ENCODE results near the gene GAL3ST2. TPM values are rescaled to one million over a fixed set of nuclear protein-coding genes. Genes with fewer than 3 reads are reported as not detected.

GAL3ST2 gene
- total RNA-seq, 2 experiments from 2014 or later = 1.5 to 1.9 TPM

GRCh38 chr2:241760301-241760771 lies 16.3 kb upstream of the GAL3ST2 start:
- Histone ChIP-seq H3K4me1 (ENCODE audit: insufficient read depth, low read length) (peaks cover 70% of the 10 kb centered on the region), H3K4me3 (ENCODE audit: low read length) (no peak overlapping the region), H3K9me3 (ENCODE audit: control insufficient read depth in 1 of 2, insufficient read depth in 1 of 2, low read length in 2 of 2) (peaks cover 0 to 9% of the 10 kb centered on the region in 2 experiments), H3K27me3 (ENCODE audit: control insufficient read depth in 1 of 2, insufficient read depth in 2 of 2, low read length in 2 of 2) (no peaks in the 10 kb centered on the region), H3K36me3 (ENCODE audit: insufficient read depth, low read length) (peaks cover 20% of the 10 kb centered on the region), H3K27ac (ENCODE audit: low read depth in 1 of 2, low read length in 2 of 2) (no peak overlapping the region)
- DNase-seq (peak in 2 of 14 experiments; percentile 3 to 30), ATAC-seq (ENCODE audit: poor library complexity) (no peak)
- TF ChIP-seq CTCF (IDR thresholded peaks at IDR 0.05) = no peak
- H3K4me3 Mint-ChIP-seq = no peak overlapping the region
- peaks cover 13% of the 10 kb centered on the region for H3K4me1 Mint-ChIP-seq (ENCODE audit: low read depth)
- H3K36me3 Mint-ChIP-seq (ENCODE audit: low read depth) = peaks cover 44% of the 10 kb centered on the region
- ChIA-PET POLR2A (no interaction called here), CTCF (no interaction called here)
- no peaks in the 10 kb centered on the region for H3K27me3 Mint-ChIP-seq
- peaks cover 3% of the 10 kb centered on the region for H3K9me3 Mint-ChIP-seq
- intact Hi-C loops (cut with DNase I, micrococcal nuclease) = no loop called here
- H3K27ac Mint-ChIP-seq = no peak overlapping the region

DNA sequence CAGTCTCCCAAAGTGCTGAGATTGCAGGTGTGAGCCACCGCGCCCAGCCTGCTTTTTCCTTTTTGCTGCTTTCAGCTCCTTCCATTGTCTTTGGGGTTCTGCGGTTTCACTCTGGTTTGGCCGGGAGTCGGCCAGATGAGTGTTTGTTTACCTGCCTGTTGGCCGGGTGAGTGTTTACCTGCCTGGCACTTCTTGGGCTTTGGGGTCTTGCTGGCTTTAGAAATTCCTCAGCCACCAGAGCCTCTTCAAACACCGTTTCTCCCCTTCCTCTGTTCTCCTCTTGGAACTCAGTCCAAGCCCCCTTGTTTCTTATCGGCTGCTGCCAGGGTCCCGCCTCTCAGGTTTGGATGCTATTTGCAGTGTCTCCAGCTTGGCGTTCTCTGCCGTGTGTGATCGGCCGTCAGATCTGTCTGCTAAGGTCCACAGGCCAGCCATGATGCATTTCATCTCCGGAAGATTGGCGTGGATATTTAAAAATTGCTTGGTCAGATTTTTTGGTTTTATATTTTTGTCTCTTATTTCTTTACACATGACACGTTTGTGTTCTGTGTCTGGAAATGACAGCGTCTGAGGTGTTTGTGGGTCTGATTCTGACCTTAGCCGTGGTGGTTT lies 14.2 kb upstream of the GAL3ST2 start:
- H3K27ac ChIP-seq (ENCODE audit: low read depth in 1 of 2, low read length in 2 of 2) = peak overlapping the region in 1 of 2 donors; percentile 32
- H3K9me3 ChIP-seq (ENCODE audit: control insufficient read depth in 1 of 2, insufficient read depth in 1 of 2, low read length in 2 of 2) = peaks cover 0 to 9% of the 10 kb centered on the region in 2 experiments
- peak overlapping the region; percentile 26 for H3K4me3 ChIP-seq (ENCODE audit: low read length)
- ATAC-seq (ENCODE audit: poor library complexity) (peak; percentile 6), DNase-seq (peak in 5 of 14 experiments; percentile 10 to 48 (median 37))
- peak overlapping the region; percentile 7 for H3K4me3 Mint-ChIP-seq
- ChIA-PET CTCF (interaction anchor here (1.2 to 2.3 kb wide), 4 partner anchors 26 to 98 kb away, joined by 3 to 7 read pairs (median 6); partner anchors contain the start of genes D2HGDH and ING5), POLR2A (interaction anchor here (1.1 to 1.4 kb wide), 2 partner anchors 22 to 97 kb away, joined by 3 to 5 read pairs; no protein-coding TSS in a partner anchor)
- intact Hi-C loops (cut with DNase I, micrococcal nuclease) = no loop called here
- peaks cover 37% of the 10 kb centered on the region for H3K36me3 Mint-ChIP-seq (ENCODE audit: low read depth)
- H3K36me3 ChIP-seq (ENCODE audit: insufficient read depth, low read length) = peaks cover 6% of the 10 kb centered on the region
- H3K27me3 ChIP-seq (ENCODE audit: control insufficient read depth in 1 of 2, insufficient read depth in 2 of 2, low read length in 2 of 2) = no peaks in the 10 kb centered on the region
- no peaks in the 10 kb centered on the region for H3K27me3 Mint-ChIP-seq
- peaks cover 3% of the 10 kb centered on the region for H3K9me3 Mint-ChIP-seq
- H3K4me1 Mint-ChIP-seq (ENCODE audit: low read depth) = peaks cover 13% of the 10 kb centered on the region
- no peak for TF ChIP-seq CTCF (IDR thresholded peaks at IDR 0.05)
- H3K4me1 ChIP-seq (ENCODE audit: insufficient read depth, low read length) = peaks cover 70% of the 10 kb centered on the region
- H3K27ac Mint-ChIP-seq = peak overlapping the region; percentile 85

DNA sequence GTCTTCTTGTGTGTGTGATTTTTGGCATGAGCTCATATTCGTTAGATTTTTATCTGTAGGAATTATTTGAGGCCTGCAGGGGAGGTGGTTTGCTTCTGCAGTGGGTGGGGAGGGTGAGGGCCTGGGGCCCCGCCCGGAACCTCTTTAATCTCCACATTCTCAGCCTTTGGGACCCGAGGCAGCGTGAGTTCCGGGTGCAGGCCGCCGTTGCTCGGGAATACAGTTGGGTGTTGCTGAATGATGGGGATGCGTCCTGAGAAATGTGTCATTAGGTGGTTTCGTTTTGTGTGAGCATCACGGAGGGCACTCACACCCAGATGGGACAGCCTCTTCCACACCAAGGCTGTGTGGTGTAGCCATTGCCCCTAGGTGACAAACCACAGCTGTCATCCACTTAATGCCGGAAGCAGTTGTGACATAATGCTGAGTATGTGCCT lies 13.7 kb upstream of the GAL3ST2 start:
- Histone ChIP-seq H3K4me3 (ENCODE audit: low read length) (peak overlapping the region; percentile 26), H3K4me1 (ENCODE audit: insufficient read depth, low read length) (peaks cover 69% of the 10 kb centered on the region), H3K36me3 (ENCODE audit: insufficient read depth, low read length) (peaks cover 6% of the 10 kb centered on the region), H3K27ac (ENCODE audit: low read depth in 1 of 2, low read length in 2 of 2) (peak overlapping the region; percentile 21 to 32), H3K27me3 (ENCODE audit: control insufficient read depth in 1 of 2, insufficient read depth in 2 of 2, low read length in 2 of 2) (no peaks in the 10 kb centered on the region), H3K9me3 (ENCODE audit: control insufficient read depth in 1 of 2, insufficient read depth in 1 of 2, low read length in 2 of 2) (peaks cover 0 to 9% of the 10 kb centered on the region in 2 experiments)
- CTCF ChIA-PET = interaction anchor here (1.2 to 2.3 kb wide), 4 partner anchors 26 to 97 kb away, joined by 3 to 7 read pairs (median 6); partner anchors contain the start of genes D2HGDH and ING5
- Mint-ChIP-seq H3K27ac (peak overlapping the region; percentile 85), H3K27me3 (no peaks in the 10 kb centered on the region), H3K36me3 (ENCODE audit: low read depth) (peaks cover 32% of the 10 kb centered on the region), H3K9me3 (peaks cover 3% of the 10 kb centered on the region), H3K4me3 (peak overlapping the region; percentile 7), H3K4me1 (ENCODE audit: low read depth) (peaks cover 13% of the 10 kb centered on the region)
- TF ChIP-seq CTCF (IDR thresholded peaks at IDR 0.05) = no peak
- peak; percentile 24 to 94 (median 37) for DNase-seq
- POLR2A ChIA-PET = interaction anchor here (1.1 to 1.4 kb wide), 2 partner anchors 22 to 97 kb away, joined by 3 to 5 read pairs; no protein-coding TSS in a partner anchor
- intact Hi-C loops (cut with DNase I, micrococcal nuclease) = no loop called here
- ATAC-seq (ENCODE audit: poor library complexity) = peak; percentile 82
